NCI-H446 treated with DMSO at 0.1 percent for 48 hours (cell line): ENCODE data around the gene ZNF135.

ENCODE experiments used
- DNase-seq: peaks from one replicate; lab custom pipeline; 2025; lab: John Stamatoyannopoulos, UW

The ZNF135 gene

DNA sequence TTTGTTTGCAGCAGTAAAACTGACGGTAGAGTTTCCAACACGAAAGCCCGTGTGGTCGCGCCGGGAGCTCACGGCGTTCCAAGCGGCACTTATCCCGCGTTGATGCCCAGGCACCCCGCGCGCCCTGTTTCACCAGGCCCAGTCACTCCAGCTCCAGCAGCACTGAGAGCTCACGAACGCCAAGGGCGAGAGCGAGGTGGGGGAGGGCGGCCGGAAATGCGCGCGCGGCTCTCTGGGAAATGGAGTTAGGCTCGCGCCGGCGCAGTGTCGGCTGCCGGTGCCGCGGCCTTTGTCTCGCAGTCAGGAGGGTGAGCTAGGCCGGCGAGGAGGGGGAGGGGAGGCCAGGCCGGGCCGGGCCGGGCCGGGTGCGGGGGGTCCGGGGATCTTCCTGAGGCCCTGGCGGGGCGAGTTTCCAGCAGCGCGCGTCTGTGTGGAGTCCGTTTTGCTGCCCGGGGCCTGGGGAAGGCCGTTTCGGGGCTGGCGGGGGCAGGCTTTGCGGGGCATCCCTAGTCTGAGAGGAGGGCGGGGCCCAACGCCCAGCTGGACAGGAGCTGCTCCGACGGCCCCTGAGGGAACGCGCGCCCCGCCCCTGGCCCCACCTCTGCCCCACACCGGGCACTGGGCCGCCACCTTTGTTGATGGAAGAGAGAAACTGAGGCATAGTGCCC, at the start of gene ZNF135:
Gene ZNF135, plus strand, starts transcription at position 280 of the 668 bp plus-strand sequence. CDS start 721 bp downstream, outside the sequence.
- no peak for DNase-seq

- no peak for DNase-seq
Observed at GRCh38 chr19:58009301-58009665, 49.8 kb upstream of the ZNF135 start.

GRCh38 chr19:58009666-58010301, 49.3 kb upstream of the ZNF135 start:
- DNase-seq: peak; percentile 3

DNA sequence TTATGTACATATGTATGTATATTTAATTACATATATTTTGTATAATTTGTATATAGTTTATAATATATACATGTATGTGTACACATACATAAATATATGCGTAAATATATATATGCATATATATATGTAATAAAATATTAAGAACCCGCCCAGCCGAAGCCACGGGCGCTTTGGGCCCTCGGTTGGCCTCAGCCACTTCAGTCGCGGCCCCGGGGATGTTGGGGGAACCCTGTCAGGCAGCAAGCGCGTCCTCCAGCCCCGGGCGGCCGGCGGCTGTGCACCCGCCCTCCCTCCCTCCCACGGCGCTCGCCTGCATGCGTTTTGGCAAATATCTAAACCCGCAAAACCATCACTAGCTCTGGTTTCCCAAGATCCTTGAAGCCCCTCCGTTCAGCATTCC, 48.6 kb upstream of the ZNF135 start:
- DNase-seq: no peak

- no peak for DNase-seq
Observed at GRCh38 chr19:58014141-58014540, 44.9 kb upstream of the ZNF135 start.

GRCh38 chr19:58020129-58020528, 39.0 kb upstream of the ZNF135 start:
- DNase-seq: no peak

- no peak for DNase-seq
Observed at GRCh38 chr19:58021541-58022282, 37.4 kb upstream of the ZNF135 start.

- no peak for DNase-seq
Observed at GRCh38 chr19:58022283-58022660, 36.8 kb upstream of the ZNF135 start.

DNA sequence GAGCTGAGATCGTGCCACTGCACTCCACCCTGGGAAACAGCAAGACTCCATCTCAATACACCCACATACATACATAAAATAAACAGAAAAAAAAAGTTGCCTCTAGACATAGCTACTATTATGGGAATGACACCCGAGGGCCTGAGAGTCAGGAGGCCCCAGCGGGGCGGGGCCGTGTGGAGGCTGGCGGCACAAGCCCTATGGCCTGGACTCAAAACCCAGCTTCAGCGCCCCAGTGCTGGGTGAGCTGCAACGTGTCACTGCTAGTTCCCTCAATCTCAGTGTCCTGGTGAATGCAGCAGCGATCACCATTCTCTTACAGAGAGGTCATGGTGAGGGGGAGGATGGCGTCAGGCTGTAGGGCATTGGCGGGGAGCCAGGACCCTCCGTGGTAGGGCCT, 34.4 kb upstream of the ZNF135 start:
- DNase-seq: no peak

- no peak for DNase-seq
Observed at GRCh38 chr19:58033741-58034476, 25.2 kb upstream of the ZNF135 start, which contains the start of gene ZSCAN1. Gene ZSCAN1 (plus strand): TSS chr19:58034025. CDS start chr19:58037837, 3,812 bp downstream.

DNA sequence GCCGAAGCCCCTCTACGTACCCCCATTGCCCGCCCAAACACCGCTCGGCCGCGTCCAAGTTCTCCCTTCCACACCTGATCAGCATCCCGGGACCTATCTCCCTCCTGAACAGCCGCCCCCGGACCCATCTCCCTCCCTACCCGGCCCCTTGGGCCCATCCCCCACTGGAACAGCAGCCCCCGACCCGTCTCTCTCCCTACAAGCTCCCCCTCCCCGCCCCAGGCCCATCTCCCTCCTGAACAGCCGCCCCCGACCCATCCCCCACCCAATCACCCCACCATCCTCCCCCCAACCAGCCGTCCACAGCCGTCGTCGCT, 24.6 kb upstream of the ZNF135 start:
- DNase-seq: no peak

- no peak for DNase-seq
Observed at GRCh38 chr19:58035863-58036262, 23.2 kb upstream of the ZNF135 start.

DNA sequence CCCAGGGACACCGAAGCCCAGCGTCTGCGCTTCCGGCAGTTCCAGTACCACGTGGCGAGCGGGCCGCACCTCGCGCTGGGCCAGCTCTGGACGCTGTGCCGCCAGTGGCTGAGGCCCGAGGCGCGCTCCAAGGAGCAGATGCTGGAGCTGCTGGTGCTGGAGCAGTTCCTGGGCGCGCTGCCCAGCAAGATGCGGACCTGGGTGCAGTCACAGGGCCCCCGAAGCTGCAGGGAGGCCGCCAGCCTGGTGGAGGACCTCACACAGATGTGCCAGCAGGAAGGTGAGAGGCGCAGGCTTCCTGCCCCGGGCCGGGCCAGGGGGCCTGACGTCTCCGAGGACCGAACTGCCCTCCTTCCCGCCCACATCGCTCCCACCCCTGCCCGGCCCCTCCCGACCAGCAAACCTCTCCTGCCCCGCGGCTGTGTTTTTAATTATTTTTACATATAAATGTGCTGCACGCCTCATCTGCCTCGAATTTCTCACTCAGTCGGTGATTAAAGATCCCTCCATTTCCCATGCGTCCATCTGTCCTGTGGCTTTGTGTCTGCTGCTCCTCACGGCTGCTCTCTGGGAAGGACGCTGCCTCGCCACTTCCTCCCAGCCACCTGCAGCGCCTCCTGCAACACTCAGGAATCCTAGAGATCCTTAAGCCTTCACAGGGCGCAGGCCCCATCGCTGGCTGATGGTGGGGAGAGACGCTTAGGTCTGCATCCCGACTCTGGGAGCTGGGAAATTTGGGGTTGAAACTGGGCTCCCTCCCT, 21.0 kb upstream of the ZNF135 start:
- DNase-seq: no peak

DNA sequence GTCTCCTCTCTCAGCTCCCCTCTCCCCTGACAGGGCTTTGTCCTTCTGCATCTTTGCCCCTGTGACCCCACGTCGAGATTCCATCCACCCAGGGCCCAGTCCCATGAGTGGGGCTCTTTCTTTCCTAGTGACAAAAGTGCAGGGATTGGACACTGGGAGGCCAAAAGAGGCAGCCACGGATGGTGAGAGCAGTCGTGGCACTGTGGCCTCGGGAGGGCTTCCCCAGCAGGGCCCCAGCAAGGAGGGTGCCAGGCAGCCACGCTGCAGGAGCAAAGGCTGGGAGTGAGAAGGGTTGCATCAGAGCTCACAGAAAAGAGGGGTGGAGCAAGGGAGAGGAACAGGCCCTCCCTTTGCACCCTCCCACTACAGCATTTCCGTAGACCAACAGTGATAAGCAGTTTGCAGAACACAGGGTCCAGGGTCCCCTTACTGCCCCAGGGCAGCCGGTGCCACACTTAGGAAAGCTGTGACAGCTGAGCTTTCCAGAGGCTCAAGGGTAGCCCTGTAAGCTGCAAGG, 20.3 kb upstream of the ZNF135 start:
- no peak for DNase-seq

- no peak for DNase-seq
Observed at GRCh38 chr19:58040751-58041525, 18.1 kb upstream of the ZNF135 start.

- DNase-seq: no peak
Observed at GRCh38 chr19:58042495-58043340, 16.4 kb upstream of the ZNF135 start.

DNA sequence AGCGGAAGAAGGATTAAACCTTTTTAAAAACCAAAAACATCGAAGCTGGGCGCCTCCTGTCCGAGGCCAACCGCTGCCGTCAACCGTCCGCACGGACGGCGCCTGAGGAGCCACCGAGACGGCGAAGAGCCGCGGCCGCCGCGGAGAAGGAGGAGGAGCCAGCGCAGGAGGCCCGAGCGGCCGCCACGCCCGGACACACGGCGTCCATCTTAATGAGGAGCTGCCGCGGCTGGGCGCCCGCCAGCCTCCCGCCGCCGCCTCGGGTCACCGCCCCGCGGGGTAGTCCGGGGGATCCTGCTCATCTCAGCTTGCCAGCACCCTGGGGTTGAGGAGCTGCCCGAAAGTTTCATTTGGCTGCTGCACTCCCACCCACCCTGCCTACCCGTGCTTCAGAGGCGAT, 14.7 kb upstream of the ZNF135 start:
- DNase-seq: no peak

DNA sequence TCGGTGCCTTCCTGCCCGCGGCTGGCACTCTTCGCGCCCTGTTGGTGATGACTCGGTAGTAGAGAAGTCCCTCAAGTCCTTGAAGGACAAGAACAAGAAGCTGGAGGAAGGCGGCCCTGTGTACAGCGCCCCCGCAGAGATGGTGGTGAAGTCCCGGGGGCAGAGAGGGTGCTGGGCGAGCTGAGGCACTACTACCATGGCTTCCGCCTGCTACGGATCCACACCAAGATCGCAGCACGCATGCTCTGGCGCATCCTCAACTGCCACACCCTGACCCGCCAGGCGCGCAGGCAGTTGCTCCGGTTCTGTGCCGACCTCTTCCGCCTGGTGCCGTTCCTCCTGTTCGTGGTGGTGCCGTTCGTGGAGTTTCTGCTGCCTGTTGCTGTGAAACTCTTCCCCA, 14.2 kb upstream of the ZNF135 start:
- DNase-seq: no peak

GRCh38 chr19:58045411-58046050, 13.6 kb upstream of the ZNF135 start:
- no peak for DNase-seq
